ENCODE data around the gene PRIMPOL.
"Not testable (repeated sequence)": the region's sequence is repeated elsewhere in the genome, so short reads cannot be mapped to it uniquely, and the experiment has no call there.

PRIMPOL gene

GRCh38 chr4:184641451-184641850, 8.1 kb upstream of the PRIMPOL start:
- DNase-seq = no peak

GRCh38 chr4:184643731-184644130, 5.8 kb upstream of the PRIMPOL start:
- DNase-seq = no peak

- DNase-seq = no peak
Observed at GRCh38 chr4:184644553-184645307, 4.8 kb upstream of the PRIMPOL start.

GRCh38 chr4:184645904-184646610, 3.5 kb upstream of the PRIMPOL start:
- DNase-seq = no peak

- no peak for DNase-seq
Observed at GRCh38 chr4:184647266-184648053, 2.1 kb upstream of the PRIMPOL start.

GRCh38 chr4:184648054-184648312, 1.6 kb upstream of the PRIMPOL start:
- no peak for DNase-seq

- peak; percentile 38 for DNase-seq
Observed at GRCh38 chr4:184648313-184649025, 1.1 kb upstream of the PRIMPOL start.

- no peak for DNase-seq
Observed at GRCh38 chr4:184649971-184650855, 675 bp downstream of the PRIMPOL start.

GRCh38 chr4:184651899-184652298, 2.4 kb downstream of the PRIMPOL start:
- DNase-seq = no peak

GRCh38 chr4:184652681-184653080, 3.1 kb downstream of the PRIMPOL start:
- not testable (repeated sequence) for DNase-seq

GRCh38 chr4:184653650-184654049, 4.1 kb downstream of the PRIMPOL start:
- DNase-seq = no peak

GRCh38 chr4:184655889-184656869, 6.6 kb downstream of the PRIMPOL start:
- DNase-seq = no peak

GRCh38 chr4:184657144-184657543, 7.6 kb downstream of the PRIMPOL start:
- DNase-seq = no peak

- not testable (repeated sequence) for DNase-seq
Observed at GRCh38 chr4:184657820-184658219, 8.3 kb downstream of the PRIMPOL start.

GRCh38 chr4:184660978-184661377, 11.4 kb downstream of the PRIMPOL start:
- DNase-seq = no peak

GRCh38 chr4:184662236-184662635, 12.7 kb downstream of the PRIMPOL start:
- no peak for DNase-seq

GRCh38 chr4:184664445-184665210, 15.1 kb downstream of the PRIMPOL start:
- DNase-seq = no peak

- DNase-seq = no peak
Observed at GRCh38 chr4:184666670-184667069, 17.1 kb downstream of the PRIMPOL start.

GRCh38 chr4:184668096-184668495, 18.6 kb downstream of the PRIMPOL start:
- no peak for DNase-seq

GRCh38 chr4:184668511-184669114, 19.1 kb downstream of the PRIMPOL start:
- peak; percentile 53 for DNase-seq

All from CD4-positive, alpha-beta T cell treated with Interleukin-10 for 1 hour (primary cell).